Forelimb muscle (tissue), 1 donor: ENCODE results near the gene TPRG1L. TPM values are rescaled to one million over a fixed set of nuclear protein-coding genes. Genes with fewer than 3 reads are reported as not detected.

Experiments used
- polyA plus RNA-seq: library from polyadenylated mRNA; unstranded; fragments of 120-200 nt; gene quantifications from one replicate; pipeline ENCODE4 v1.2.1, GENCODE V29; 2013; ENCODE audit not compliant: insufficient read length

TPRG1L gene
- polyA plus RNA-seq, 1 donor: 28.5 TPM

Other genes with a start within 250 kb of the TPRG1L start
- 0.80 TPM for gene ARHGEF16, start 170.3 kb upstream of the TPRG1L start, polyA plus RNA-seq
- gene MEGF6, start 13.5 kb upstream of the TPRG1L start, polyA plus RNA-seq: 10.2 TPM
- gene WRAP73, start 25.1 kb downstream of the TPRG1L start, polyA plus RNA-seq: 10.4 TPM
- 1.0 TPM for gene TP73, start 27.5 kb downstream of the TPRG1L start, polyA plus RNA-seq
- 0.19 TPM for gene CCDC27, start 127.4 kb downstream of the TPRG1L start, polyA plus RNA-seq
- gene SMIM1, start 147.7 kb downstream of the TPRG1L start, polyA plus RNA-seq: 3.1 TPM
- gene LRRC47, start 171.5 kb downstream of the TPRG1L start, polyA plus RNA-seq: 49.1 TPM
- gene CEP104, start 232.2 kb downstream of the TPRG1L start, polyA plus RNA-seq: 19.7 TPM
- 4.6 TPM for gene DFFB, start 232.5 kb downstream of the TPRG1L start, polyA plus RNA-seq